KMS-11 (cell line): Measurements from ENCODE around the gene UQCR11.

ENCODE experiments used
- H2AFZ ChIP-seq: fragments of 200-600 bp; sonication (generic); 2 replicates; pipeline ENCODE4 v1.6.1; 2016; ENCODE audit warnings: antibody characterized with exemption, mixed run types, low read depth
- H3K27ac ChIP-seq: fragments of 200-600 bp; sonication (generic); 2 replicates; pipeline ENCODE4 v1.6.1; 2016; ENCODE audit warnings: mild to moderate bottlenecking, mixed run types
- H3K27me3 ChIP-seq: fragments of 200-600 bp; sonication (generic); 2 replicates; pipeline ENCODE4 v1.6.1; 2017; ENCODE audit warnings: mild to moderate bottlenecking, low read depth, mixed run types, moderate library complexity; ENCODE audit not compliant: insufficient read depth
- H3K36me3 ChIP-seq: fragments of 200-600 bp; sonication (generic); 2 replicates; pipeline ENCODE4 v1.6.1; 2017; ENCODE audit warnings: mild to moderate bottlenecking, mixed run types; ENCODE audit not compliant: insufficient read depth
- H3K4me1 ChIP-seq: fragments of 200-600 bp; sonication (generic); 2 replicates; pipeline ENCODE4 v1.6.1; 2016; ENCODE audit warnings: mild to moderate bottlenecking, low read depth, mixed run types; ENCODE audit not compliant: poor library complexity, severe bottlenecking
- H3K4me2 ChIP-seq: fragments of 200-600 bp; sonication (generic); 2 replicates; pipeline ENCODE4 v1.7.0; 2016; ENCODE audit warnings: mild to moderate bottlenecking, mixed run types
- H3K4me3 ChIP-seq: fragments of 200-600 bp; sonication (generic); IDR thresholded peaks from 2 replicates; pipeline ENCODE4 v1.6.1; 2017; ENCODE audit warnings: low read depth, low read length, mixed read lengths; ENCODE audit not compliant: insufficient read depth
- H3K79me2 ChIP-seq: fragments of 200-600 bp; sonication (generic); 2 replicates; pipeline ENCODE4 v1.6.1; 2016; ENCODE audit warnings: low read depth, mixed run types; ENCODE audit not compliant: insufficient read depth
- H3K9ac ChIP-seq: fragments of 200-600 bp; sonication (generic); 2 replicates; pipeline ENCODE4 v1.6.1; 2016; ENCODE audit warnings: mild to moderate bottlenecking, mixed run types
- H4K20me1 ChIP-seq: fragments of 200-600 bp; sonication (generic); 2 replicates; pipeline ENCODE4 v1.6.1; 2016; ENCODE audit warnings: mild to moderate bottlenecking, mixed run types; ENCODE audit not compliant: insufficient read depth
- CTCF ChIP-seq: fragments of 200-600 bp; sonication (generic); conservative IDR thresholded peaks from 2 replicates; pipeline ENCODE4 v1.6.1; 2017; ENCODE audit warnings: low read depth, mild to moderate bottlenecking, antibody characterized with exemption, low read length, moderate library complexity, mixed read lengths

Gene UQCR11

GRCh38 chr19:1609103-1609396 is 3.8 kb upstream of the UQCR11 start:
- Histone ChIP-seq H3K36me3 (no peaks in the 10 kb centered on the region), H3K4me3 (no peak overlapping the region), H3K27ac (no peak overlapping the region), H2AFZ (no peak overlapping the region), H4K20me1 (no peaks in the 10 kb centered on the region), H3K4me1 (peaks cover 15% of the 10 kb centered on the region), H3K9ac (no peak overlapping the region), H3K27me3 (no peaks in the 10 kb centered on the region), H3K4me2 (no peak overlapping the region), H3K79me2 (peaks cover 11% of the 10 kb centered on the region)
- no peak for TF ChIP-seq CTCF

- H4K20me1 ChIP-seq, result no peaks in the 10 kb centered on the region
- H3K4me3 ChIP-seq, result no peak overlapping the region
- no peak overlapping the region for H3K9ac ChIP-seq
- H3K27me3 ChIP-seq, result no peaks in the 10 kb centered on the region
- no peak overlapping the region for H3K27ac ChIP-seq
- H2AFZ ChIP-seq, result no peak overlapping the region
- no peak for TF ChIP-seq CTCF
- no peaks in the 10 kb centered on the region for H3K36me3 ChIP-seq
- peaks cover 19% of the 10 kb centered on the region for H3K4me1 ChIP-seq
- no peak overlapping the region for H3K4me2 ChIP-seq
- H3K79me2 ChIP-seq, result peaks cover 16% of the 10 kb centered on the region
Observed at GRCh38 chr19:1608359-1609102, 3.3 kb upstream of the UQCR11 start.

- Histone ChIP-seq H3K36me3 (no peaks in the 10 kb centered on the region), H3K79me2 (peaks cover 34% of the 10 kb centered on the region), H3K4me1 (peaks cover 19% of the 10 kb centered on the region), H3K9ac (peak overlapping the region; percentile 71; the same call in 1 of the 2 replicates), H3K27me3 (no peaks in the 10 kb centered on the region), H4K20me1 (no peaks in the 10 kb centered on the region), H3K4me2 (peak overlapping the region; percentile 98), H2AFZ (peak overlapping the region; percentile 72), H3K27ac (peak overlapping the region; percentile 93), H3K4me3 (no peak overlapping the region)
- no peak for TF ChIP-seq CTCF
Observed at GRCh38 chr19:1606138-1606651, 933 bp upstream of the UQCR11 start.

GRCh38 chr19:1602091-1602707 is 3.1 kb downstream of the UQCR11 start:
- Histone ChIP-seq H3K4me1 (peaks cover 19% of the 10 kb centered on the region), H3K36me3 (no peaks in the 10 kb centered on the region; the same call in 1 of the 2 replicates), H3K79me2 (peaks cover 42% of the 10 kb centered on the region), H3K27ac (no peak overlapping the region), H4K20me1 (no peaks in the 10 kb centered on the region), H2AFZ (no peak overlapping the region), H3K4me2 (no peak overlapping the region), H3K9ac (no peak overlapping the region), H3K27me3 (no peaks in the 10 kb centered on the region), H3K4me3 (no peak overlapping the region)
- peak; percentile 31; the same call in 1 of the 2 replicates for TF ChIP-seq CTCF
